Vagina (tissue), 2 donors: Measurements from ENCODE around the gene BNIP3.

ENCODE experiments used
- CTCF ChIP-seq, 3 experiments: fragments of 450-650 bp in 2 of 3; fragments of 200-600 bp in 1 of 3; sonication (generic) in 1 of 3; IDR thresholded peaks; one replicate each; pipeline ENCODE4 v1.5.1; 2017 to 2019; ENCODE audit warnings: antibody characterized with exemption in 3 of 3, mild to moderate bottlenecking in 2 of 3, moderate library complexity in 2 of 3
- POLR2AphosphoS5 ChIP-seq, 2 donors: sonication (generic); formaldehyde crosslinking; IDR thresholded peaks; one replicate each; pipeline ENCODE4 v1.9.0; 2017; ENCODE audit warnings: antibody characterized with exemption in 2 of 2, mild to moderate bottlenecking in 2 of 2, low read depth in 1 of 2; ENCODE audit not compliant: insufficient read depth in 1 of 2

- TF ChIP-seq POLR2AphosphoS5 (IDR thresholded peaks at IDR 0.05; ENCODE audit: insufficient read depth in 1 of 2, low read depth in 1 of 2), result no peak
- TF ChIP-seq CTCF (IDR thresholded peaks at IDR 0.05), result no peak
These were observed 39.3 kb downstream of the BNIP3 start for GRCh38 chr10:131942455-131942854.
